Fibroblast of pulmonary artery (primary cell): ENCODE results near the gene UBA3.

ENCODE experiments used
- DNase-seq: peaks from one replicate; pipeline ENCODE4 v3.0.0-alpha.2; 2010; ENCODE audit warnings: low read depth
- H3K4me3 ChIP-seq: replicated peaks from 2 replicates; pipeline ENCODE4 v1.5.1; 2011; ENCODE audit warnings: low read depth, mild to moderate bottlenecking, control low read depth, low read length, moderate library complexity
- CTCF ChIP-seq: IDR thresholded peaks from 2 replicates; pipeline ENCODE4 v1.5.1; 2011; ENCODE audit warnings: mild to moderate bottlenecking, control low read depth, low read length, inconsistent platforms; ENCODE audit errors: missing control alignments

Gene UBA3

GRCh38 chr3:69032737-69033136, 47.4 kb downstream of the UBA3 start:
- no peak for DNase-seq
- no peak for TF ChIP-seq CTCF
- H3K4me3 ChIP-seq: no peak overlapping the region

- DNase-seq: peak; percentile 58
- H3K4me3 ChIP-seq: no peak overlapping the region
- no peak for TF ChIP-seq CTCF
Measured at GRCh38 chr3:69032142-69032541, 48.0 kb downstream of the UBA3 start.

GRCh38 chr3:69031635-69032034, 48.5 kb downstream of the UBA3 start:
- no peak overlapping the region for H3K4me3 ChIP-seq
- no peak for TF ChIP-seq CTCF
- DNase-seq: no peak

GRCh38 chr3:69020857-69021256, 59.3 kb downstream of the UBA3 start:
- DNase-seq: no peak
- H3K4me3 ChIP-seq: no peak overlapping the region
- no peak for TF ChIP-seq CTCF

GRCh38 chr3:69020424-69020823, 59.7 kb downstream of the UBA3 start:
- peak; percentile 46 for TF ChIP-seq CTCF
- no peak for DNase-seq
- no peak overlapping the region for H3K4me3 ChIP-seq

- no peak for DNase-seq
- no peak for TF ChIP-seq CTCF
- no peak overlapping the region for H3K4me3 ChIP-seq
Measured at GRCh38 chr3:69016901-69017300, 63.3 kb downstream of the UBA3 start.

- DNase-seq: no peak
- TF ChIP-seq CTCF: no peak
- no peak overlapping the region for H3K4me3 ChIP-seq
Measured at GRCh38 chr3:69016102-69016501, 64.1 kb downstream of the UBA3 start.
